ENCODE data around the gene CFAP20DC.
"Not testable (repeated sequence)": the region's sequence is repeated elsewhere in the genome, so short reads cannot be mapped to it uniquely, and the experiment has no call there.

CFAP20DC gene

DNA sequence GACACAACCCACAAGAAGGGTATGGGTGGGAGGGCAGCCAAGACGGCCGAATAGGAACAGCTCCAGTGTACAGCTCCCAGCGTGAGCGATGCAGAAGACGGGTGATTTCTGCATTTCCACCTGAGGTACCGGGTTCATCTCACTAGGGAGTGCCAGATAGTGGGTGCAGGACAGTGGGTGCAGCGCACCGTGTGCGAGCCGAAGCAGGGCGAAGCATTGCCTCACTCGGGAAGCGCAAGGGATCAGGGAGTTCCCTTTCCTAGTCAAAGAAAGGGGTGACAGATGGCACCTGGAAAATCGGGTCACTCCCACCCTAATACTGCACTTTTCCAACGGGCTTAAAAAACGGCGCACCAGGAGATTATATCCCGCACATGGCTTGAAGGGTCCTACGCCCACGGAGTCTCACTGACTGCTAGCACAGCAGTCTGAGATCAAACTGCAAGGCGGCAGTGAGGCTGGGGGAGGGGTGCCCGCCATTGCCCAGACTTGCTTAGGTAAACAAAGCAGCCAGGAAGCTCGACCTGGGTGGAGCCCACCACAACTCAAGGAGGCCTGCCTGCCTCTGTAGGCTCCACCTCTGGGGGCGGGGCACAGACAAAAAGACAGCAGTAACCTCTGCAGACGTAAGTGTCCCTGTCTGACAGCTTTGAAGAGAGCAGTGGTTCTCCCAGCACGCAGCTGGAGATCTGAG, 243.1 kb downstream of the CFAP20DC start:
- H3K27me3 ChIP-seq (ENCODE audit: control insufficient read depth, insufficient read depth, low read length); H3K36me3 ChIP-seq (ENCODE audit: control insufficient read depth, insufficient read depth, low read length); H3K4me3 ChIP-seq (ENCODE audit: low read depth, low read length); H3K9me3 ChIP-seq (ENCODE audit: control insufficient read depth, insufficient read depth, low read length); H3K27ac ChIP-seq (ENCODE audit: low read depth, low read length); H3K4me1 ChIP-seq (ENCODE audit: control insufficient read depth, insufficient read depth, low read length); H3K9ac ChIP-seq (ENCODE audit: low read depth, low read length): not testable (repeated sequence)

DNA sequence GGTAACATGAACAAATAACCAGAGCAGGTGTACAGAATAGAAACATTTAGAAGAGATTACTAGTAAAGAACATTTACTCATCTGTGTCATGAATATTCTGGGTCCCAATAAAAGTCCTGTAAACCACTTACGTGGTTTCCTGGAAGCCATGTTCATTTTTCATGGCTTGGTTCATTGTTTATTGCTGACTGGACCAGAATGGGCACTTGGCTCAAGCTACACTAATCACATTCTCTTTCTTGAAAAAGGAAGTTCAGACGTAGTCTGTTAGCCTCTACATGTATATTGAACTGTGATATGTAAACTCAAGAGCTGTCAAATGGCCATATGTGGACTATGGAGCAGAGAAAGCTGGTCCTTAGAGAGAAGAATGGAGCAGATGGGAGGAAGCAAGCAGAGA, 244.9 kb downstream of the CFAP20DC start:
- Histone ChIP-seq H3K4me3 (ENCODE audit: low read depth, low read length) (no peak overlapping the region), H3K9ac (ENCODE audit: low read depth, low read length) (no peak overlapping the region), H3K9me3 (ENCODE audit: control insufficient read depth, insufficient read depth, low read length) (peaks cover 4% of the 10 kb centered on the region; the same call in 1 of the 2 replicates), H3K27ac (ENCODE audit: low read depth, low read length) (no peak overlapping the region), H3K36me3 (ENCODE audit: control insufficient read depth, insufficient read depth, low read length) (0 out of 2 replicates have a peak, but pooled peaks cover 4% of the 10 kb centered on the region), H3K4me1 (ENCODE audit: control insufficient read depth, insufficient read depth, low read length) (no peaks in the 10 kb centered on the region), H3K27me3 (ENCODE audit: control insufficient read depth, insufficient read depth, low read length) (no peaks in the 10 kb centered on the region)

DNA sequence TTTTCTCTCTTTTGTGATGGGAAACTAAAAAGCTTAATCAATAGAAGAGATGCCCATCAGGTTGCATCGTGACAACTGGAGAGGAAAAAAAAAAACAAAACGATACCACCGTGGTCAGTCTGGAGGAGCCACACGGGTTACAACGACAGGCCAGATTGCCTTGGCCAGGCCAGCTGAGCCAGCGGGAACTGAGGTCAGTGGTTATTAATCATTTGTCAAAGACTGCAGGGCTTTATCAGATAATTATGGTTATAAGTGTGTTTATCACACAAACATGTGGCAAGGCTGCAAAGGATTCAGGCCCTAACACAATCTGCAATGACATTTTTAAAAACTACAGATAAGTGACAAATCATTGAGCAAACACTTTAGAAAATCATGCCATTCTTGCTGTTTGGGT, 248.3 kb downstream of the CFAP20DC start:
- Histone ChIP-seq H3K4me1 (ENCODE audit: control insufficient read depth, insufficient read depth, low read length) (no peaks in the 10 kb centered on the region), H3K36me3 (ENCODE audit: control insufficient read depth, insufficient read depth, low read length) (0 out of 2 replicates have a peak, but pooled peaks cover 4% of the 10 kb centered on the region), H3K9ac (ENCODE audit: low read depth, low read length) (no peak overlapping the region), H3K27me3 (ENCODE audit: control insufficient read depth, insufficient read depth, low read length) (no peaks in the 10 kb centered on the region), H3K9me3 (ENCODE audit: control insufficient read depth, insufficient read depth, low read length) (peaks cover 4% of the 10 kb centered on the region; the same call in 1 of the 2 replicates), H3K27ac (ENCODE audit: low read depth, low read length) (no peak overlapping the region), H3K4me3 (ENCODE audit: low read depth, low read length) (no peak overlapping the region)

- no peak overlapping the region for H3K27ac ChIP-seq (ENCODE audit: low read depth, low read length)
- H3K36me3 ChIP-seq (ENCODE audit: control insufficient read depth, insufficient read depth, low read length) = 0 out of 2 replicates have a peak, but pooled peaks cover 4% of the 10 kb centered on the region
- no peak overlapping the region for H3K4me3 ChIP-seq (ENCODE audit: low read depth, low read length)
- H3K9ac ChIP-seq (ENCODE audit: low read depth, low read length) = no peak overlapping the region
- no peaks in the 10 kb centered on the region for H3K4me1 ChIP-seq (ENCODE audit: control insufficient read depth, insufficient read depth, low read length)
- peaks cover 2% of the 10 kb centered on the region; the same call in 1 of the 2 replicates for H3K9me3 ChIP-seq (ENCODE audit: control insufficient read depth, insufficient read depth, low read length)
- H3K27me3 ChIP-seq (ENCODE audit: control insufficient read depth, insufficient read depth, low read length) = no peaks in the 10 kb centered on the region
These were observed 248.9 kb downstream of the CFAP20DC start for GRCh38 chr3:58800940-58801339.

DNA sequence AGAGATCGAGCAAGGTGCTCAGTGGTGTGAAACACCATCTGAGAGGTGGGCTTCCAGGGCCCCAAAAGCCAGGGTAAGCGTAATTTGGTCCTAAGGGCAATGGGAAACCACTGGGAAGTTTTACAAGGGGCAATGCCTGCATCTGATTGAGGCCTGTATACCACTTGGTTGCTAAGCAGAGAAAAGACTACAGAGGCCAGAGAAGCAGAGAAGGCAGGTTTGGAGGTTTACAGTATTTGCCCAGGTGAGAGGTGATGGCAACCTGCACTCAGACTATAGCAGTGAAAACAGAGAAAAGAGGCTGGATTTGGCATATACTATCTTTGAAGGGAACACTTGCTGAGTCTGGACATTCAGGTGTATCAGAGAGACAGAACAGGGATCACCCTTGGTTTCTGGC, 249.8 kb downstream of the CFAP20DC start:
- H3K36me3 ChIP-seq (ENCODE audit: control insufficient read depth, insufficient read depth, low read length) = no peaks in the 10 kb centered on the region
- no peaks in the 10 kb centered on the region for H3K4me1 ChIP-seq (ENCODE audit: control insufficient read depth, insufficient read depth, low read length)
- H3K27me3 ChIP-seq (ENCODE audit: control insufficient read depth, insufficient read depth, low read length) = no peaks in the 10 kb centered on the region
- no peak overlapping the region for H3K27ac ChIP-seq (ENCODE audit: low read depth, low read length)
- no peak overlapping the region for H3K4me3 ChIP-seq (ENCODE audit: low read depth, low read length)
- no peak overlapping the region for H3K9ac ChIP-seq (ENCODE audit: low read depth, low read length)
- no peaks in the 10 kb centered on the region for H3K9me3 ChIP-seq (ENCODE audit: control insufficient read depth, insufficient read depth, low read length)

- H3K4me1 ChIP-seq (ENCODE audit: control insufficient read depth, insufficient read depth, low read length) = no peaks in the 10 kb centered on the region
- no peaks in the 10 kb centered on the region for H3K27me3 ChIP-seq (ENCODE audit: control insufficient read depth, insufficient read depth, low read length)
- H3K36me3 ChIP-seq (ENCODE audit: control insufficient read depth, insufficient read depth, low read length) = no peaks in the 10 kb centered on the region
- H3K9me3 ChIP-seq (ENCODE audit: control insufficient read depth, insufficient read depth, low read length) = no peaks in the 10 kb centered on the region
- no peak overlapping the region for H3K9ac ChIP-seq (ENCODE audit: low read depth, low read length)
- no peak overlapping the region for H3K4me3 ChIP-seq (ENCODE audit: low read depth, low read length)
- H3K27ac ChIP-seq (ENCODE audit: low read depth, low read length) = no peak overlapping the region
These were observed 250.6 kb downstream of the CFAP20DC start for GRCh38 chr3:58799271-58799670.

DNA sequence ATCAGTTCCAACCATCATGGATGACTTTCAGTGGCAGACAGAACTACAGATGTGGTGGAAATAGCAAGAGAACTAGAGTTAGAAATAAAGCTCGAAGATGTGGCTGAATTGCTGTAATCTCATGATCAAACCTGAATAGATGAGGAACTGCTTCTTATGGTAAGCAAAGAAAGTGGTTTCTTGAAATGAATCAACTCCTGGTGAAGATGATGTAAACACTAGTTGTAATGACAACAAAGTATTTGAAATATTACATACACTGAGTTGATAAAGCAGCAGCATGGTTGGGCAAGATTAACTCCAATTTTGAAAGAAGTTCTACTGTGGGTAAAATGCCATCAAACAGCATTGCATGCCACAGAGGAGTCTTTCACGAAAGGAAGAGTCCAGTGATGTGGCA, 251.5 kb downstream of the CFAP20DC start:
- H3K36me3 ChIP-seq (ENCODE audit: control insufficient read depth, insufficient read depth, low read length) = no peaks in the 10 kb centered on the region
- no peaks in the 10 kb centered on the region for H3K27me3 ChIP-seq (ENCODE audit: control insufficient read depth, insufficient read depth, low read length)
- H3K9me3 ChIP-seq (ENCODE audit: control insufficient read depth, insufficient read depth, low read length) = no peaks in the 10 kb centered on the region
- H3K4me1 ChIP-seq (ENCODE audit: control insufficient read depth, insufficient read depth, low read length) = no peaks in the 10 kb centered on the region
- H3K9ac ChIP-seq (ENCODE audit: low read depth, low read length) = no peak overlapping the region
- no peak overlapping the region for H3K4me3 ChIP-seq (ENCODE audit: low read depth, low read length)
- H3K27ac ChIP-seq (ENCODE audit: low read depth, low read length) = no peak overlapping the region

DNA sequence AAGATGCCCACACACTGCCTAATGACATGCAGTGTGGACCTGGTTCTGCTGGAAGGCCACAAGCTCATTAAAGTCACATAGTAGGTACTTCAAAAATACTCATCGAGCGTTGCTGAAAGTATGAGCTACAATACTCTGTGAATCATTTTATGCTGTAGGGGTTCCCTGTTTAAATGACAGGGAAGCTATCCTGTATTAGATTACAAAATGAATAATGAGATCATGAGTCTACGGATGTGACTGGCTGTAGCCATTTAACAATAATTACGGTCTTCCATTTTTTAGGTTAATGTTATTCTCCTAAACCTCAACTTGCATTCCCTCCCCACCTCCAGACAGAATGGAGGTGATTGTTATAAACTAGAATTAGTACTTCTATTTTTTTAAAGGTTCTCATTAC, 255.1 kb downstream of the CFAP20DC start:
- no peaks in the 10 kb centered on the region for H3K9me3 ChIP-seq (ENCODE audit: control insufficient read depth, insufficient read depth, low read length)
- no peak overlapping the region for H3K4me3 ChIP-seq (ENCODE audit: low read depth, low read length)
- H3K9ac ChIP-seq (ENCODE audit: low read depth, low read length) = no peak overlapping the region
- H3K4me1 ChIP-seq (ENCODE audit: control insufficient read depth, insufficient read depth, low read length) = peaks cover 6% of the 10 kb centered on the region
- no peaks in the 10 kb centered on the region for H3K36me3 ChIP-seq (ENCODE audit: control insufficient read depth, insufficient read depth, low read length)
- H3K27ac ChIP-seq (ENCODE audit: low read depth, low read length) = no peak overlapping the region
- H3K27me3 ChIP-seq (ENCODE audit: control insufficient read depth, insufficient read depth, low read length) = no peaks in the 10 kb centered on the region

- H3K9ac ChIP-seq (ENCODE audit: low read depth, low read length) = no peak overlapping the region
- H3K27ac ChIP-seq (ENCODE audit: low read depth, low read length) = no peak overlapping the region
- H3K4me1 ChIP-seq (ENCODE audit: control insufficient read depth, insufficient read depth, low read length) = peaks cover 14% of the 10 kb centered on the region
- no peaks in the 10 kb centered on the region for H3K36me3 ChIP-seq (ENCODE audit: control insufficient read depth, insufficient read depth, low read length)
- H3K27me3 ChIP-seq (ENCODE audit: control insufficient read depth, insufficient read depth, low read length) = no peaks in the 10 kb centered on the region
- no peak overlapping the region for H3K4me3 ChIP-seq (ENCODE audit: low read depth, low read length)
- no peaks in the 10 kb centered on the region for H3K9me3 ChIP-seq (ENCODE audit: control insufficient read depth, insufficient read depth, low read length)
These were observed 255.9 kb downstream of the CFAP20DC start for GRCh38 chr3:58793938-58794337.

- H3K27me3 ChIP-seq (ENCODE audit: control insufficient read depth, insufficient read depth, low read length) = no peaks in the 10 kb centered on the region
- H3K36me3 ChIP-seq (ENCODE audit: control insufficient read depth, insufficient read depth, low read length) = no peaks in the 10 kb centered on the region
- no peaks in the 10 kb centered on the region for H3K9me3 ChIP-seq (ENCODE audit: control insufficient read depth, insufficient read depth, low read length)
- H3K9ac ChIP-seq (ENCODE audit: low read depth, low read length) = no peak overlapping the region
- H3K4me1 ChIP-seq (ENCODE audit: control insufficient read depth, insufficient read depth, low read length) = peaks cover 18% of the 10 kb centered on the region
- H3K4me3 ChIP-seq (ENCODE audit: low read depth, low read length) = no peak overlapping the region
- no peak overlapping the region for H3K27ac ChIP-seq (ENCODE audit: low read depth, low read length)
These were observed 256.8 kb downstream of the CFAP20DC start for GRCh38 chr3:58792921-58793451.

GRCh38 chr3:58789385-58789784, 260.4 kb downstream of the CFAP20DC start:
- Histone ChIP-seq H3K27ac (ENCODE audit: low read depth, low read length) (no peak overlapping the region), H3K27me3 (ENCODE audit: control insufficient read depth, insufficient read depth, low read length) (no peaks in the 10 kb centered on the region), H3K9me3 (ENCODE audit: control insufficient read depth, insufficient read depth, low read length) (no peaks in the 10 kb centered on the region), H3K4me3 (ENCODE audit: low read depth, low read length) (no peak overlapping the region), H3K9ac (ENCODE audit: low read depth, low read length) (no peak overlapping the region), H3K4me1 (ENCODE audit: control insufficient read depth, insufficient read depth, low read length) (peaks cover 18% of the 10 kb centered on the region), H3K36me3 (ENCODE audit: control insufficient read depth, insufficient read depth, low read length) (no peaks in the 10 kb centered on the region)
